GM20000 (cell line): ENCODE results near the gene SMARCC2.
A peak's percentile ranks its signal among the peaks of the same experiment; 100 is the strongest.

Experiments used
- DNase-seq: peaks from one replicate; pipeline ENCODE4 v3.0.0; 2012; ENCODE audit warnings: low spot score
- CTCF ChIP-seq: IDR thresholded peaks from 2 replicates; pipeline ENCODE4 v1.5.1; 2012; ENCODE audit warnings: mild to moderate bottlenecking, control low read depth; ENCODE audit errors: extremely low read depth, missing control alignments

Gene SMARCC2

DNA sequence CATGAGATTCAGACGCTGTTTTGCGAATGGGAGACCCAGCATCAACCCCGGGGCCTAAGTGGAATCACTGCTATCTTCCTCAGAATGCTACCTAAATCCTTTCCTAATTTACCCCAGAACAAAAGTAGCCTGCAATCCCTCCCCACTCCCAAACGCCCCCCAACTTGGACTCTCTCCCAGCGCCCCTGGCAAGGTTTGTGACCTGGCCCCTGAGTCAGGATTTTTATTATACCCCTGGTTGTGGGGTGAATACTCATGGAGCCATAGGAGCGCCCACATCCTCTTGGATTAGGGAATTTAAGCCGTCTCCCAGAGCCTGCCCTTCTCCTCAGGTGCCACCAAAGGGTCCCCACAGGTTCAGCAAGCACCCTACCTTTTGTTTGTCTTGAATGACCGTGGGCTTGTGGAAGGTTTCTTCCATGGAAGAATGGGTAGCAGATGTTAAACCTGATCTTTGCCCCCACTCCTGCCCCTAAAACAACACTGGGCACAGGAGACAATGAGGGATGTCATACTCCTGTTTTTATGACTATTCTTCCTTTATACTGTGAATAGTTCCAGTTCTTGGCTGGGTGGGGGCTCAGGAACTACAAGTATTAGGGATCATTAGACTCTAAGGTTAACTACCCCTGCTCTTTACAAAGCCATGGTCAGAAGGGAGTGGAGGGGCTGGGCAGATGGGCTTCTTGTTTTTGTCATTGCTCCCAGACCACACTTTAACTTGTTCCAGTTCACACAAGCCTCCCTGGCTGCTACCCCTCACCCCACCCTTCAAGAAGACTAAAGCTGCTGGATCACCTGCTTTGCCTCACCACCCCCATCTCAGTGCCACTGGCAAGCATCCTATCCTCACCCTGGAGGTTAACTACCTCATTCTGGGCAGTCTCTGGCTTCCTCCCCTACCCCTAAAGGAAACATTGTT is 36.3 kb downstream of the SMARCC2 start:
- DNase-seq = no peak
- TF ChIP-seq CTCF = no peak

GRCh38 chr12:56152132-56152755 is 37.0 kb downstream of the SMARCC2 start, which contains the start of gene MYL6B:
Gene MYL6B, plus strand, starts transcription at chr12:56152587. Its CDS starts 1,332 bp downstream, at chr12:56153919.
- DNase-seq = peak; percentile 89
- no peak for TF ChIP-seq CTCF

DNA sequence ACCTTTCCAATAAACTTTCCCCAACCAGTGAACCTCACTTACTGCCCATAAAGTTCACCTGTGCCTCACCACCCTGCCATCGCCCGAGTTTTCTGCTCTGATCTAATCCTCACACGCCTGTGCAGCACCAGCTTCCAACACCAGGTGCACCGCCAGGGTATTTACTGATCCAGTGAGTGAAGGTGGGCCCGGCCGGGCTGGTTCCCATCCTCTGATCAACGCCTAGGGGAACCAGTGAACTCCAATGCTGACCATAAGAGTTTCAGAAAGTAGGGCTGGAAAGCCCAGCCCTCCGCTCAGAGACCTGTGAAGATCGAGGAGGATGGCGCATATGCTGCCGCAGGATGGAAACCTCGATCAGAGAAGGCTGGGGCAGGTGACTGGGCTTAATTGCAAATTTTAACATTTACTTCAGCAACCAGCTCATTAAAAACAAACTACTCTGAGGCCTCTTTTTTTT is 37.6 kb downstream of the SMARCC2 start:
- peak; percentile 59 for DNase-seq
- no peak for TF ChIP-seq CTCF

DNA sequence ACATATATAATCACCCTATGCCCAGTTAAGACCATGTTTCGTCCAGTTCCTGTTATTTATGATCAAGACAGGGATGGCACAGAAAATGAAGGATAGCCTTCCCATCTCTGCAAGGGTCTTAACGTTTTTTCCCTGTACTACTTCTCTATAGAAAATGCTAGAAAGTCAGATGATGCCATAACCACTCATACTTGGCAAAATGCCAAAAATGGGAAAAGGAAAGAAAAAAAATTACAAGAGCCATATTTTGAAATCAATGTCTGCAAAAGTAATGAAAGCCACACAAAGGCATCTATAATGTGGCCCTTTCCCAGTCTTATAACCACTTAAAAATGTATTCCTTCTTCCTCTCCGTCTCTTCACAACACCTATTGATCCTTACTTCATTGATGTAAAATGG is 38.7 kb downstream of the SMARCC2 start:
- DNase-seq = no peak
- TF ChIP-seq CTCF = no peak

GRCh38 chr12:56146492-56147460 is 42.5 kb downstream of the SMARCC2 start:
- DNase-seq = no peak
- TF ChIP-seq CTCF = no peak

DNA sequence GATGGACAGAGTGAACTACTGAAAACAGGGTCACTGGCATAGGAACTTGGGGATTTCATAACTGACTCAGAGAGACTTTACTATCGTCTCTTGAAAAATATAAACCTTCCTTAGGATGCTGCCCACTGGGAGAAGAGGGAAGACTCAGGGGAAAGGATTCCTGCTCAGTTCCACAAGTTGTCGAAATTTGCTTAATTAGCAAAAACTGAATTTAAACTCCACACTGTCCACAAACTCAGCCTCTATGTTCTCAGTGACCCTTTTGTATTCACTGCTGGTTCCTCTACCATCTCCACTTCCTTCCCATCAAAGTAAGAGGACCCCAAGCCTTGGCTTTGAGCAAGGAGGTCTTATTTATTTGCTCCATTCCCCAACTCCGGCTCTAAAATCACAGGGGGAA is 44.1 kb downstream of the SMARCC2 start:
- DNase-seq = no peak
- no peak for TF ChIP-seq CTCF
